HepG2 (cell line): Measurements from ENCODE around the gene RPRD2. TPM values are rescaled to one million over a fixed set of nuclear protein-coding genes. Genes with fewer than 3 reads are reported as not detected.

Source experiments
- ATAC-seq: fragments of 200-7000 bp; cut with Tn5 transposase; 3 replicates; pipeline ENCODE4 v1.9.1; 2020; ENCODE audit warnings: mild to moderate bottlenecking, moderate library complexity
- BruUV-seq: library from RNA; stranded (reverse); fragments of 400-500 nt; replicated peaks from 2 replicates; lab custom pipeline; 2021; lab: Mats Ljungman, UMichigan
- CTCF ChIA-PET: fragments of 300-600 bp; formaldehyde crosslinking; extraction: SDS; loops from one replicate; lab custom pipeline; 2021; ENCODE audit warnings: low total read pairs, inconsistent platforms, low intra/inter-chr PET ratio; lab: Yijun Ruan, JAX
- POLR2A ChIA-PET: fragments of 350-600 bp; sonication (Branson Sonifier 250); formaldehyde crosslinking; loops from one replicate; lab custom pipeline; 2020; ENCODE audit warnings: antibody characterized with exemption, inconsistent platforms; lab: Yijun Ruan, JAX
- DNase-seq: peaks from one replicate; pipeline ENCODE4 v3.0.0-alpha.2; 2015; ENCODE audit warnings: low spot score
- FAIRE-seq: peaks from 3 replicates; lab custom pipeline; 2011; peaks lifted over from hg19 to GRCh38; lab: Jason Lieb, UNC
- H2AFZ ChIP-seq: one replicate; pipeline ENCODE4 v1.6.1; 2011; ENCODE audit warnings: low read length, inconsistent platforms
- H3K27ac ChIP-seq: fragments of 300-600 bp; 3 replicates; pipeline ENCODE4 v1.8.0; 2011; ENCODE audit warnings: mixed run types, mild to moderate bottlenecking, mixed read lengths, low read length, inconsistent platforms; ENCODE audit not compliant: insufficient read depth; ENCODE audit errors: extremely low read length
- H3K27me3 ChIP-seq, 2 experiments: fragments of 200-600 bp in 1 of 2; 2 replicates in 1 of 2; 3 replicates in 1 of 2; pipeline versions ENCODE4 v1.6.0 to v1.8.0; 2011; ENCODE audit warnings: low read length in 2 of 2, mild to moderate bottlenecking in 2 of 2, moderate library complexity in 2 of 2, inconsistent platforms in 1 of 2; ENCODE audit not compliant: insufficient read depth in 2 of 2, control insufficient read depth in 1 of 2
- H3K36me3 ChIP-seq, 2 experiments: fragments of 200-600 bp in 1 of 2; replicated peaks in 1 of 2; 2 replicates in 1 of 2; 3 replicates in 1 of 2; pipeline versions ENCODE4 v1.5.1 to v1.8.0; 2011; ENCODE audit warnings: low read length in 2 of 2, inconsistent platforms in 1 of 2; ENCODE audit not compliant: insufficient read depth in 2 of 2, control insufficient read depth in 1 of 2
- H3K4me1 ChIP-seq: 2 replicates; pipeline ENCODE4 v1.5.1; 2012; ENCODE audit warnings: low read length, inconsistent platforms; ENCODE audit not compliant: insufficient read depth
- H3K4me2 ChIP-seq: 2 replicates; pipeline ENCODE4 v1.6.0; 2011; ENCODE audit warnings: low read depth, low read length, inconsistent platforms
- H3K4me3 ChIP-seq, 3 experiments: fragments of 200-600 bp in 1 of 3; sonication (generic), shearing (Covaris generic) in 1 of 3; replicated peaks in 1 of 3; 2 replicates each; pipeline ENCODE4 v1.5.1; 2011 to 2016; ENCODE audit warnings: low read length in 3 of 3, inconsistent platforms in 2 of 3, low read depth in 2 of 3, mild to moderate bottlenecking in 2 of 3, control low read depth in 1 of 3, mixed read lengths in 1 of 3; ENCODE audit not compliant: insufficient read depth in 1 of 3
- H3K79me2 ChIP-seq: one replicate; pipeline ENCODE4 v1.6.1; 2011; ENCODE audit warnings: low read length, inconsistent platforms; ENCODE audit not compliant: insufficient read depth
- H3K9ac ChIP-seq: 2 replicates; pipeline ENCODE4 v1.6.0; 2011; ENCODE audit warnings: mild to moderate bottlenecking, low read depth, low read length, inconsistent platforms; ENCODE audit not compliant: insufficient read depth
- H3K9me3 ChIP-seq: 2 replicates; pipeline ENCODE4 v1.5.1; 2012; ENCODE audit warnings: mild to moderate bottlenecking, low read length
- H4K20me1 ChIP-seq: 2 replicates; pipeline ENCODE4 v1.6.0; 2011; ENCODE audit warnings: inconsistent platforms, mild to moderate bottlenecking, low read length, moderate library complexity; ENCODE audit not compliant: insufficient read depth
- FOXA3 ChIP-seq: IDR thresholded peaks from 2 replicates; pipeline ENCODE4 v1.6.1; 2016; ENCODE audit warnings: missing genetic modification reagents, missing compliant biosample characterization
- ZNF235 ChIP-seq: sonication (generic); formaldehyde crosslinking; IDR thresholded peaks from 2 replicates; pipeline ENCODE4 v1.8.1; 2023; ENCODE audit warnings: mild to moderate bottlenecking, missing genetic modification reagents, borderline replicate concordance
- WGBS: methylation state at CpG from one replicate; pipeline ENCODE4 v1.1.6; 2017; ENCODE audit warnings: low lambda C conversion rate; 5-methylcytosine and 5-hydroxymethylcytosine counted together
- in situ Hi-C: cut with HindIII; loops from 2 replicates; pipeline ENCODE4 v1.10.0; 2017; ENCODE audit warnings: low pct_unique_long_range_greater_than_20kb; ENCODE audit not compliant: extremely low pct_ligation_motif_present
- intact Hi-C: fragments of 100-400 bp; cut with micrococcal nuclease; formaldehyde crosslinking; loops from one replicate; pipeline ENCODE4 v1.10.0; 2022; ENCODE audit not compliant: unreplicated experiment
- polyA plus RNA-seq, 8 experiments: library from polyadenylated mRNA; depleted of rRNA in 3 of 8; stranded (reverse) in 7 of 8; unstranded in 1 of 8; fragments of >200 nt; fragmentation: Illumina TruSeq in 4 of 8; extraction: Trizol in 4 of 8; gene quantifications; 2 replicates each; pipeline versions ENCODE4 v1.2.1 to v1.2.3, GENCODE V29; 2011 to 2016; ENCODE audit warnings: low read depth in 4 of 8, missing spikeins in 1 of 8, mixed read lengths in 1 of 8; ENCODE audit not compliant: insufficient read depth in 1 of 8
- total RNA-seq, 5 experiments: library from RNA; depleted of rRNA; stranded (reverse); fragments of >200 nt; fragmentation: Illumina TruSeq; extraction: Trizol; gene quantifications; 2 replicates each; pipeline ENCODE4 v1.2.3, GENCODE V29; 2016; ENCODE audit warnings: low read depth in 1 of 5
- TF ChIP-seq, protein P1 (sequence below): sonication (generic); formaldehyde crosslinking; IDR thresholded peaks from 2 replicates; pipeline ENCODE4 v1.9.0; 2021; ENCODE audit warnings: mild to moderate bottlenecking, missing genetic modification reagents
- TF ChIP-seq, protein P2 (sequence below), 2 experiments: sonication (generic) in 1 of 2; formaldehyde crosslinking in 1 of 2; IDR thresholded peaks; 2 replicates each; pipeline versions ENCODE4 v1.4.0 to v1.6.1; 2018 to 2020; ENCODE audit warnings: missing genetic modification reagents in 2 of 2, borderline replicate concordance in 1 of 2, low read depth in 1 of 2, mild to moderate bottlenecking in 1 of 2, missing biosample characterization in 1 of 2

RPRD2 gene
- total and polyA plus RNA-seq, 2 of the 13 experiments (the other 11 are each of a cell fraction or from before 2014, with no cell fraction given): 8.0 to 8.9 TPM

DNA sequence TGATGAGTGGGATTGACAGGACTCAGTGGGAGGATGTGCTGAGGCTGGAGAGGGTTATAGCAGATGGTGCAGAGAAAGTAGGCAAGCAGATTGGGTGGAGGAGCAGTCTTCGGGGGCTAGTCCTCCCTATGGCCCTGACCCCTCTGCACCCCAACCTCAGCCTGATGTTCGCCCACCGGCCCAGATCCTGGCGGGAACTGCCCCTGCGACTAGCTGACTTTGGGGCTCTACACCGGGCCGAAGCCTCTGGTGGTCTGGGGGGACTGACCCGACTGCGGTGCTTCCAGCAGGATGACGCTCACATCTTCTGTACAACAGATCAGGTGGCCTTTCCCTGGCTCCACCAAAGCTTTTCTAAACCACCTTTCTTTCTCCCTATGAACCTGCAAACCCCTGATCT lies 134.4 kb downstream of the RPRD2 start:
- BruUV-seq: no TSS peak

More for the DNA sequence above, 134.4 kb downstream of the RPRD2 start:
- Histone ChIP-seq H3K36me3 (peaks cover 14 to 45% of the 10 kb centered on the region in 2 experiments), H3K4me1 (no peaks in the 10 kb centered on the region), H3K79me2 (no peaks in the 10 kb centered on the region), H3K9ac (no peak overlapping the region), H3K4me3 (no peak overlapping the region), H3K4me2 (no peak overlapping the region), H3K9me3 (no peaks in the 10 kb centered on the region), H3K27me3 (no peaks in the 10 kb centered on the region; a peak in 1 of 5 replicates), H3K27ac (no peak overlapping the region), H2AFZ (no peak overlapping the region), H4K20me1 (no peaks in the 10 kb centered on the region)
- 94% methylated on average over 3 of the region's 10 CpGs for WGBS
- CTCF ChIA-PET: no interaction called here
- FAIRE-seq (no peak), ATAC-seq (no peak), DNase-seq (no peak)
- in situ Hi-C loops (no loop called here), intact Hi-C loops (no loop called here)
- POLR2A ChIA-PET: interaction anchor here (0.7 to 1.4 kb wide), 3 partner anchors 17 to 135 kb away, joined by 3 to 4 read pairs (median 3); partner anchors contain the start of genes FALEC and RPRD2
- TF ChIP-seq, protein P1, sequence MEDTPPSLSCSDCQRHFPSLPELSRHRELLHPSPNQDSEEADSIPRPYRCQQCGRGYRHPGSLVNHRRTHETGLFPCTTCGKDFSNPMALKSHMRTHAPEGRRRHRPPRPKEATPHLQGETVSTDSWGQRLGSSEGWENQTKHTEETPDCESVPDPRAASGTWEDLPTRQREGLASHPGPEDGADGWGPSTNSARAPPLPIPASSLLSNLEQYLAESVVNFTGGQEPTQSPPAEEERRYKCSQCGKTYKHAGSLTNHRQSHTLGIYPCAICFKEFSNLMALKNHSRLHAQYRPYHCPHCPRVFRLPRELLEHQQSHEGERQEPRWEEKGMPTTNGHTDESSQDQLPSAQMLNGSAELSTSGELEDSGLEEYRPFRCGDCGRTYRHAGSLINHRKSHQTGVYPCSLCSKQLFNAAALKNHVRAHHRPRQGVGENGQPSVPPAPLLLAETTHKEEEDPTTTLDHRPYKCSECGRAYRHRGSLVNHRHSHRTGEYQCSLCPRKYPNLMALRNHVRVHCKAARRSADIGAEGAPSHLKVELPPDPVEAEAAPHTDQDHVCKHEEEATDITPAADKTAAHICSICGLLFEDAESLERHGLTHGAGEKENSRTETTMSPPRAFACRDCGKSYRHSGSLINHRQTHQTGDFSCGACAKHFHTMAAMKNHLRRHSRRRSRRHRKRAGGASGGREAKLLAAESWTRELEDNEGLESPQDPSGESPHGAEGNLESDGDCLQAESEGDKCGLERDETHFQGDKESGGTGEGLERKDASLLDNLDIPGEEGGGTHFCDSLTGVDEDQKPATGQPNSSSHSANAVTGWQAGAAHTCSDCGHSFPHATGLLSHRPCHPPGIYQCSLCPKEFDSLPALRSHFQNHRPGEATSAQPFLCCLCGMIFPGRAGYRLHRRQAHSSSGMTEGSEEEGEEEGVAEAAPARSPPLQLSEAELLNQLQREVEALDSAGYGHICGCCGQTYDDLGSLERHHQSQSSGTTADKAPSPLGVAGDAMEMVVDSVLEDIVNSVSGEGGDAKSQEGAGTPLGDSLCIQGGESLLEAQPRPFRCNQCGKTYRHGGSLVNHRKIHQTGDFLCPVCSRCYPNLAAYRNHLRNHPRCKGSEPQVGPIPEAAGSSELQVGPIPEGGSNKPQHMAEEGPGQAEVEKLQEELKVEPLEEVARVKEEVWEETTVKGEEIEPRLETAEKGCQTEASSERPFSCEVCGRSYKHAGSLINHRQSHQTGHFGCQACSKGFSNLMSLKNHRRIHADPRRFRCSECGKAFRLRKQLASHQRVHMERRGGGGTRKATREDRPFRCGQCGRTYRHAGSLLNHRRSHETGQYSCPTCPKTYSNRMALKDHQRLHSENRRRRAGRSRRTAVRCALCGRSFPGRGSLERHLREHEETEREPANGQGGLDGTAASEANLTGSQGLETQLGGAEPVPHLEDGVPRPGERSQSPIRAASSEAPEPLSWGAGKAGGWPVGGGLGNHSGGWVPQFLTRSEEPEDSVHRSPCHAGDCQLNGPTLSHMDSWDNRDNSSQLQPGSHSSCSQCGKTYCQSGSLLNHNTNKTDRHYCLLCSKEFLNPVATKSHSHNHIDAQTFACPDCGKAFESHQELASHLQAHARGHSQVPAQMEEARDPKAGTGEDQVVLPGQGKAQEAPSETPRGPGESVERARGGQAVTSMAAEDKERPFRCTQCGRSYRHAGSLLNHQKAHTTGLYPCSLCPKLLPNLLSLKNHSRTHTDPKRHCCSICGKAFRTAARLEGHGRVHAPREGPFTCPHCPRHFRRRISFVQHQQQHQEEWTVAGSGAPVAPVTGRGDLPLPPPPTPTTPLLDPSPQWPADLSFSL: no peak
- TF ChIP-seq ZNF235 (CRISPR knock-in tag) (no peak), FOXA3 (CRISPR knock-in tag) (no peak)
- TF ChIP-seq, protein P2, sequence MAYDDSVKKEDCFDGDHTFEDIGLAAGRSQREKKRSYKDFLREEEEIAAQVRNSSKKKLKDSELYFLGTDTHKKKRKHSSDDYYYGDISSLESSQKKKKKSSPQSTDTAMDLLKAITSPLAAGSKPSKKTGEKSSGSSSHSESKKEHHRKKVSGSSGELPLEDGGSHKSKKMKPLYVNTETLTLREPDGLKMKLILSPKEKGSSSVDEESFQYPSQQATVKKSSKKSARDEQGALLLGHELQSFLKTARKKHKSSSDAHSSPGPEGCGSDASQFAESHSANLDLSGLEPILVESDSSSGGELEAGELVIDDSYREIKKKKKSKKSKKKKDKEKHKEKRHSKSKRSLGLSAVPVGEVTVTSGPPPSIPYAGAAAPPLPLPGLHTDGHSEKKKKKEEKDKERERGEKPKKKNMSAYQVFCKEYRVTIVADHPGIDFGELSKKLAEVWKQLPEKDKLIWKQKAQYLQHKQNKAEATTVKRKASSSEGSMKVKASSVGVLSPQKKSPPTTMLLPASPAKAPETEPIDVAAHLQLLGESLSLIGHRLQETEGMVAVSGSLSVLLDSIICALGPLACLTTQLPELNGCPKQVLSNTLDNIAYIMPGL (CRISPR knock-in tag; IDR thresholded peaks at IDR 0.05; ENCODE audit: borderline replicate concordance in 1 of 2, low read depth in 1 of 2): no peak
